Left lung (tissue), 10 donors: ENCODE results near the gene ZNF611. TPM values are rescaled to one million over a fixed set of nuclear protein-coding genes. Genes with fewer than 3 reads are reported as not detected.

ENCODE experiments used
- ATAC-seq: fragments of 200-7000 bp; cut with Tn5 transposase; one replicate; pipeline ENCODE4 v1.9.1; 2020; ENCODE audit warnings: moderate library complexity
- DNase-seq, 4 donors: peaks; one replicate each; pipeline ENCODE4 v3.0.0-alpha.2; 2013 to 2020
- H3K27ac ChIP-seq, 2 donors: fragments of 200-600 bp; sonication (generic) in 1 of 2; one replicate each; pipeline versions ENCODE4 v1.5.0 to v1.8.0; 2020 to 2021
- H3K27me3 ChIP-seq, 2 donors: fragments of 200-600 bp; sonication (generic) in 1 of 2; one replicate each; pipeline versions ENCODE4 v1.5.0 to v1.8.0; 2020 to 2021
- H3K36me3 ChIP-seq, 2 donors: fragments of 200-600 bp; sonication (generic) in 1 of 2; one replicate each; pipeline versions ENCODE4 v1.5.0 to v1.8.0; 2020 to 2021
- H3K4me1 ChIP-seq, 2 donors: fragments of 200-600 bp; one replicate each; pipeline ENCODE4 v1.8.0; 2021
- H3K4me3 ChIP-seq, 2 donors: fragments of 200-600 bp; sonication (generic) in 1 of 2; one replicate each; pipeline versions ENCODE4 v1.5.0 to v1.8.0; 2020 to 2021; ENCODE audit warnings: mild to moderate bottlenecking in 1 of 2
- H3K9me3 ChIP-seq, 2 donors: fragments of 200-600 bp; sonication (generic) in 1 of 2; one replicate each; pipeline versions ENCODE4 v1.5.0 to v1.8.0; 2020 to 2021
- CTCF ChIP-seq, 2 donors: fragments of 200-600 bp; sonication (generic) in 1 of 2; IDR thresholded peaks; one replicate each; pipeline versions ENCODE4 v1.5.0 to v1.8.0; 2021; ENCODE audit warnings: antibody characterized with exemption in 2 of 2
- intact Hi-C, 2 donors: fragments of 100-400 bp; cut with DNase I; formaldehyde crosslinking; loops; one replicate each; pipeline versions ENCODE4 v1.11.2 to v1.14.2; 2022
- polyA plus RNA-seq, 6 donors: library from polyadenylated mRNA; unstranded; fragments of 120-200 nt; gene quantifications; one replicate each; pipeline ENCODE4 v1.2.1, GENCODE V29; 2013; ENCODE audit not compliant: insufficient read length in 6 of 6
- total RNA-seq, 2 donors: library from RNA; stranded (reverse); fragmentation: NEBNext Ultra II Directional; extraction: Animal tissue kit (Norgen Biotek cat#: 25700); gene quantifications; one replicate each; pipeline ENCODE4 v1.2.1, GENCODE V29; 2021
- donor health status: DM: no; HTN: yes; CAD: no.
- donor health status: DM: no; HTN: no; CAD: no.

ZNF611 gene
- total and polyA plus RNA-seq, 8 donors, result 14.1 to 26.6 (median 16.0) TPM

GRCh38 chr19:52669586-52669985 lies 65.3 kb downstream of the ZNF611 start:
- no peaks in the 10 kb centered on the region for H3K4me1 ChIP-seq
- intact Hi-C loops, result no loop called here

GRCh38 chr19:52667972-52668371 lies 66.9 kb downstream of the ZNF611 start:
- Histone ChIP-seq H3K4me3 (no peak overlapping the region), H3K27ac (no peak overlapping the region), H3K27me3 (no peaks in the 10 kb centered on the region), H3K4me1 (no peaks in the 10 kb centered on the region), H3K36me3 (no peaks in the 10 kb centered on the region), H3K9me3 (no peaks in the 10 kb centered on the region)
- no peak for TF ChIP-seq CTCF (IDR thresholded peaks at IDR 0.05)
- intact Hi-C loops, result no loop called here
- ATAC-seq (no peak), DNase-seq (no peak)

More at GRCh38 chr19:52669586-52669985, 65.3 kb downstream of the ZNF611 start:
- Histone ChIP-seq H3K4me3 (no peak overlapping the region), H3K27me3 (no peaks in the 10 kb centered on the region), H3K27ac (no peak overlapping the region), H3K9me3 (no peaks in the 10 kb centered on the region), H3K36me3 (no peaks in the 10 kb centered on the region)
- DNase-seq, result no peak
- TF ChIP-seq CTCF (IDR thresholded peaks at IDR 0.05), result no peak
- no peak for ATAC-seq

GRCh38 chr19:52666506-52666905 lies 68.3 kb downstream of the ZNF611 start:
- H3K4me1 ChIP-seq, result no peaks in the 10 kb centered on the region
- H3K36me3 ChIP-seq, result peaks cover 0 to 1% of the 10 kb centered on the region in 2 donors
- H3K27me3 ChIP-seq, result no peaks in the 10 kb centered on the region
- no peak overlapping the region for H3K4me3 ChIP-seq
- no peak for TF ChIP-seq CTCF (IDR thresholded peaks at IDR 0.05)
- ATAC-seq (no peak), DNase-seq (no peak)
- H3K9me3 ChIP-seq, result no peaks in the 10 kb centered on the region
- no peak overlapping the region for H3K27ac ChIP-seq
- intact Hi-C loops, result no loop called here

- no peak for DNase-seq
- no peak for TF ChIP-seq CTCF (IDR thresholded peaks at IDR 0.05)
- intact Hi-C loops, result no loop called here
- Histone ChIP-seq H3K27ac (no peak overlapping the region), H3K4me3 (no peak overlapping the region), H3K4me1 (no peaks in the 10 kb centered on the region), H3K27me3 (no peaks in the 10 kb centered on the region), H3K9me3 (no peaks in the 10 kb centered on the region), H3K36me3 (peaks cover 0 to 6% of the 10 kb centered on the region in 2 donors)
- ATAC-seq, result no peak
Measured at GRCh38 chr19:52665529-52665928, 69.3 kb downstream of the ZNF611 start.

GRCh38 chr19:52665027-52665426 lies 69.8 kb downstream of the ZNF611 start:
- Histone ChIP-seq H3K4me1 (no peaks in the 10 kb centered on the region), H3K9me3 (peaks cover 0 to 2% of the 10 kb centered on the region in 2 donors), H3K27ac (no peak overlapping the region), H3K4me3 (no peak overlapping the region), H3K27me3 (no peaks in the 10 kb centered on the region), H3K36me3 (peaks cover 0 to 11% of the 10 kb centered on the region in 2 donors)
- ATAC-seq (no peak), DNase-seq (no peak)
- no peak for TF ChIP-seq CTCF (IDR thresholded peaks at IDR 0.05)
- intact Hi-C loops, result no loop called here
